ENCODE measurements around the gene CTNS. TPM values are rescaled to one million over a fixed set of nuclear protein-coding genes. Genes with fewer than 3 reads are reported as not detected.

CTNS gene
- total and polyA plus RNA-seq, 2 of the 13 experiments (the other 11 are each of a cell fraction or from before 2014, with no cell fraction given), result 9.5 to 13.7 TPM

- TF ChIP-seq NCOR1 (IDR thresholded peaks at IDR 0.05; ENCODE audit: borderline replicate concordance, low read length), result peak; percentile 34; the same call in 1 of the 2 replicates
- TF ChIP-seq ZNF766 (CRISPR knock-in tag; IDR thresholded peaks at IDR 0.05; ENCODE audit: borderline replicate concordance), result no peak
- TF ChIP-seq JDP2 (CRISPR knock-in tag; IDR thresholded peaks at IDR 0.05; ENCODE audit: borderline replicate concordance), result no peak
- peak; percentile 25; the same call in 1 of the 2 replicates for TF ChIP-seq NR2C2 (CRISPR knock-in tag; IDR thresholded peaks at IDR 0.05; ENCODE audit: borderline replicate concordance)
- no peak for TF ChIP-seq PLSCR1 (CRISPR knock-in tag; IDR thresholded peaks at IDR 0.05; ENCODE audit: borderline replicate concordance)
- no peak for TF ChIP-seq TP53 (CRISPR knock-in tag; conservative IDR thresholded peaks at IDR 0.05)
- 0 out of 2 replicates have a peak, but pooled peaks have one; percentile 63 for TF ChIP-seq SSRP1 (CRISPR knock-in tag; IDR thresholded peaks at IDR 0.05)
- TF ChIP-seq USF2 (IDR thresholded peaks at IDR 0.05; ENCODE audit: low read depth, low read length), result peak; percentile 97
- TF ChIP-seq USF2 (CRISPR knock-in tag; IDR thresholded peaks at IDR 0.05; ENCODE audit: borderline replicate concordance), result peak; percentile 89; the same call in 1 of the 2 replicates
- no peak for TF ChIP-seq SOX13 (IDR thresholded peaks at IDR 0.05)
- TF ChIP-seq SOX13 (CRISPR knock-in tag; conservative IDR thresholded peaks at IDR 0.05 in 1 of 2, IDR thresholded peaks at IDR 0.05 in 1 of 2), result peak in 1 of 2 experiments; percentile 87; a peak in 2 of 4 replicates
- no peak for TF ChIP-seq XBP1 (CRISPR knock-in tag; IDR thresholded peaks at IDR 0.05)
- no peak for TF ChIP-seq ZNF180 (CRISPR knock-in tag; IDR thresholded peaks at IDR 0.05; ENCODE audit: borderline replicate concordance, low read depth)
- TF ChIP-seq ZNF687 (CRISPR knock-in tag; IDR thresholded peaks at IDR 0.05), result peak; percentile 74
- TF ChIP-seq KDM5B (CRISPR knock-in tag; IDR thresholded peaks at IDR 0.05; ENCODE audit: borderline replicate concordance), result peak; percentile 34; the same call in 1 of the 2 replicates
- TF ChIP-seq ZNF724P (CRISPR knock-in tag; IDR thresholded peaks at IDR 0.05; ENCODE audit: borderline replicate concordance), result no peak
- TF ChIP-seq ZNF362 (CRISPR knock-in tag; IDR thresholded peaks at IDR 0.05; ENCODE audit: borderline replicate concordance), result no peak
- TF ChIP-seq TOPORS (CRISPR knock-in tag; IDR thresholded peaks at IDR 0.05), result no peak
These were observed 5.3 kb downstream of the CTNS start (continued) for GRCh38 chr17:3641717-3642486.

Data from HepG2 (cell line).